HG03558 (cell line): ENCODE results near the gene TSPEAR.
"Not testable (repeated sequence)": the region's sequence is repeated elsewhere in the genome, so short reads cannot be mapped to it uniquely, and the experiment has no call there.

Experiments used
- ATAC-seq: cut with Tn5 transposase; IDR thresholded peaks from one replicate; pipeline ENCODE4 v1.9.1; 2021; ENCODE audit warnings: moderate number of reproducible peaks; ENCODE audit not compliant: unreplicated experiment; ENCODE audit errors: extremely low read depth

Gene TSPEAR

GRCh38 chr21:44484498-44485253, 226.7 kb downstream of the TSPEAR start:
- ATAC-seq: no peak

- no peak for ATAC-seq
Observed at GRCh38 chr21:44483288-44484237, 227.8 kb downstream of the TSPEAR start.

DNA sequence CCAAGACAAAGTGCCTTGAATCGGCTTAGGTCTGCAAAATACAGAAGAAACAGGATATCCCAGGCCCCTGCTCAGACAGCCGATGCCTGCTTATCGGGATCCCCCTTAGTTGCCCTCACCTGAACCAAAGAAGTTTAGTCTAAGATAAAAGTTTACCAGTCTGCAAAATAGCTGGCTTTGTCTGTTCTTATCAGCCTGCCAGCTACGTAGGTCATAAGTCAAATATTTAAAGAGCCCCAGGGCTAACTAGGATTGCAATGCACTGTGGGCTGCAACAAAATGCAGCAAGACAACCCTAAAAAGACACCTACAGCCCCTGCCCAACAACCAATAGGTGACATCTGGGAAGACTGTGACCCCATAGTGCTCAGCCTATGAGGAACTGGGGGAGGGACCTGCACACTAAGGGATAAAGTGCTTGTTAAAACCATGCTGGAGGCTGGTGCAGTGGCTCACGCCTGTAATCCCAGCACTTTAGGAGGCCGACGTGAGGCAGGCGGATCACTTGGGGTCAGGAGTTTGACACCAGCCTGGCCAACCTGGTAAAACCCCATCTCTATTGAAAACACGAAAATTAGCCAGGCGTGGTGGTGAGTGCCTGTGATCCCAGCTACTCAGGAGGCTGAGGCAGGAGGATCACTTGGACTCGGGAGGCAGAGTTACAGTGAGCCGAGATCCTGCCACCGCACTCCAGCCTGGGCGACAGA, 228.6 kb downstream of the TSPEAR start:
- ATAC-seq: no peak

- no peak for ATAC-seq
Observed at GRCh38 chr21:44480200-44481053, 230.9 kb downstream of the TSPEAR start.

GRCh38 chr21:44479556-44480199, 231.7 kb downstream of the TSPEAR start:
- ATAC-seq: not testable (repeated sequence)

DNA sequence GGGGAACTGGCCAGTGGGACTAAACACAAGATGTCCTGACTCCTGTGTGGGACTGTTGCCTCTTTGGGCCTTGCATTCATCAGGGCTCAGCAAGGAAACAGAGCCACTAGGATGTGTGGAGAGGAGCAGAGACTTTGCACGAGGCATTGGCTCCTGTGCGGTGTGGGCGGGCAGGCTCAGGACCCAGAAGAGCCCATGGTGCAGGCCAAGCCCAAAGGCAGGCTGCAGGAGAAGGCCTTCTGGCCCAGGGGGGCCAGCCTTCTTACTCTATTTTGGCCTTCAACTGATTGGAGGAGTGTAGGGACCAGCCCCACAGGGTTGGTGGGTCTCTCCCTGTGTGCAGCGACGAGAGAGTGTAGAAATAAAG, 232.6 kb downstream of the TSPEAR start:
- no peak for ATAC-seq

DNA sequence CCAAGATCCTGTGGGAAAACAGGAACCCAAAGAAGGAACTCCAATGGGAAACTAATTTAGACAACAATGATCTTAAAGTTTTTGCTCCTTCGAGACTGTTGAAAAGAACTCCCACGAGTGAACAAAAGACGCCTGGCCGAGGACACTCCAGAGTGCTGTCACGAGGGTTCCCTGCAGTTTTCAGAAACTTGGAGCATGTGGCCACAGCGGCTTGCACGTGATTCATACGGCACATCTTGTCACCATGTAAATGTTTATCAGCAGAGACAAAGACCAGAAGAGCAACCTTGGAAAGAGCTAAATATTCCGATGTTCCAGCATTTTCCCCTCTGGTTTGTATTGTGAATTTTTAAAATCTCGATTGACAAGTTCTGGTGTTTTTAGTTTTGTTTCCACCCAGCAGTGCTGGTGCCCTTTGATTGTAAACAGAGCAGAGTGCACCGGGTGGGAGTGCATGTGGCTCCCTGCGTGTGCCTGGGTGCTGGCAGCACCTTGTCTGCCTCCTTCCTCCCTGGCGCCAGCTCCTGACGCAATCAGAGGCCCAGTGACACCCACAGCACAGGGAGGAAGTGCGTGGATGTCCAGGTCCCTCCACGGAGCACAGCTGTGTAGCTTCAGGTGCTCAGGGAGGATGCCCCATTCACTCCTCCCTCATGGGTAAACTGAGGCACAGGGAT, 233.1 kb downstream of the TSPEAR start:
- ATAC-seq: no peak

GRCh38 chr21:44477712-44478111, 233.7 kb downstream of the TSPEAR start:
- no peak for ATAC-seq

DNA sequence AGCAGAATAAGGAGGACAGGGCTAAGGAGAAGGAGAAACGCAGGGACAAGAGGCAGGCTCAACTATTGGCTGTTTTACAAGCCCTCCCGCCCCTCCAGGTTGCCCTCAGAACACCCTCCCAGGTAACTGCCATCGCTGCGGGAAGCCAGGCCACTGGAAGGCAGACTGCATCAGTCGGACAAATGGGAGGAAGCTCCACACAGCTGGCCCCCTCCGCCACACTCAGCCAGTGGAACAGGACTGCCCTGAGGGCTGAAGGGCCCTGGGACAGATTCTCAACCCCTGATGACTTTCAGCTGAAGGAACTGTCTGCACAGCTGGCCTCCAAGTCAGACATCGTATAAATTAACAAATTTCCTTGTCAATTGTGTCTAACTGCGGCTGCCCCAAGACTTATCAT, 234.2 kb downstream of the TSPEAR start:
- no peak for ATAC-seq

- ATAC-seq: no peak
Observed at GRCh38 chr21:44475266-44475845, 236.0 kb downstream of the TSPEAR start.

GRCh38 chr21:44473915-44474555, 237.3 kb downstream of the TSPEAR start:
- no peak for ATAC-seq

DNA sequence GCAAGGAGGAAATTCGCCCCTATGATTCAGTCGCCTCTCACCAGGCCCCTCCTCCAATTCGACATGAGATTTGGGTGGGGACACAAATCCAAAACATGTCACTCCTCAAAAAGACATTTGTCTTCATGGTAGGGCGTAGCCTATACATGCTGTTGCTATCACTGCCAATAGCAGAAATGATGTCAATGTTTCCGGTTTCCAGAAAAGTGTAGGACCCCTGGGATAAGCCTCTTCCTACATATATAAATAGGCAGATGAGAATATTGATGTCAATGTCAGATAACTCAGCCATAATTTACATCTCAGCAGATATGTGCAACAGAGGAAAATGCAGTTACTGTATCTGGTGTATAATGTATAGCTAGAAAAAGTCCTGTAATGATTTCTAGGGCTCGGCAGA, 239.4 kb downstream of the TSPEAR start:
- no peak for ATAC-seq

GRCh38 chr21:44471341-44471740, 240.0 kb downstream of the TSPEAR start:
- no peak for ATAC-seq

DNA sequence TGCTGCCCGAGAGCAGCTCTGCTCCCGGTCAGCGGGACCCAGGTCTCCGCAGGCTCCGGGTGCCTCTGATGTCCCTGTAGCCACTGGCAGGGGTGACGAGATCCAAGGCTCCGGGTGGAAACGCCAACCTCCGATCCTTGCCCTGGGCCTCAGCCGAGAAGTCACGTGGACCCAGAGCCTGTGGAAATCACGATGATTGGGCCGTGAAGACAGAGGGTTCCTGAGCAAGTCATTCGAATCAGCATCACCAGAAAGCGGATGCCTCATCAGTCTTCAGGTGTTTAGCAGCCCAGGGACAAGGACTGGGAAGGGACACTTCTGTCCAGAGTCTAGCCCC, 243.5 kb downstream of the TSPEAR start:
- no peak for ATAC-seq

DNA sequence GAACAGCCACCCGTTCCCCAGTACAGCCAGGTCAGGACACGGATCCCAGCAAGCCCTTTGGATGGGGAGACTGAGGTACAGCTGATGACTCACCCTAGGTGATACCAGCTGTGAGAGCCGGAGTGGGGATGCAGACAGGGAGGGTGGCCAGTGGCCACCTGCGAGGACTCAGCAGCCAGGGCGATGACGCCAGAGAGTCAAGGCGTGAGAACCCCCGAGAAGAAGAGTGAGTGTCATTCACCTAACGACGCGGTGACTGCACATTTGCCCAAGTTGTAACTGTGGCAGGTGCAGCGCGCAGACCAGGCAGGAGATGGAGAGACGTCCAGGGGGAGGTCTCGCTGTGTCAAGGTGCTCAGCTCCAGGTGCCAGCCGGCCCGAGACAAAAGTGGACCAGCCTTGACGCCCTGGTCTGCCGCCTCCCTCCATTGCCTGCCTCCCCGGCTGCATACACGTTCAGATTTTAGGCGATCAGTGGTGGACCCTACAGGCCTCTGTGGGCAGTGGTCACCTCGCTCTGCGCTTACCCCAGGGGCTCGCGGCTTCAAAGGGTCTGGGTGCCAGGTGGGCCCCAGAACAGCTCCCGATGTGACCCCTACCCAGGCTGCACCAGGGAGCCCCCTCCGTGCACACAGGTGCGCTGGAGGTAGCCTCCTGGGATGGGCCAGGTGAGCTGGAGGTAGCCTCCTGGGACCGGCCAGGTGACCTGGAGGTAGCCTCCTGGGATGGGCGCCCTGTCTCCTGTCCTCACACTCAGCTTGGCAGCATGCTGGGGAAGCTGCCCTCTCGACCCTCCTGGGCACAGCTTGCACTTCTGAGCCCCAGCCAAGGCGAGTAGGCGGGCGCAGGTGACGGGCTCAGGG, 244.1 kb downstream of the TSPEAR start:
- ATAC-seq: no peak

DNA sequence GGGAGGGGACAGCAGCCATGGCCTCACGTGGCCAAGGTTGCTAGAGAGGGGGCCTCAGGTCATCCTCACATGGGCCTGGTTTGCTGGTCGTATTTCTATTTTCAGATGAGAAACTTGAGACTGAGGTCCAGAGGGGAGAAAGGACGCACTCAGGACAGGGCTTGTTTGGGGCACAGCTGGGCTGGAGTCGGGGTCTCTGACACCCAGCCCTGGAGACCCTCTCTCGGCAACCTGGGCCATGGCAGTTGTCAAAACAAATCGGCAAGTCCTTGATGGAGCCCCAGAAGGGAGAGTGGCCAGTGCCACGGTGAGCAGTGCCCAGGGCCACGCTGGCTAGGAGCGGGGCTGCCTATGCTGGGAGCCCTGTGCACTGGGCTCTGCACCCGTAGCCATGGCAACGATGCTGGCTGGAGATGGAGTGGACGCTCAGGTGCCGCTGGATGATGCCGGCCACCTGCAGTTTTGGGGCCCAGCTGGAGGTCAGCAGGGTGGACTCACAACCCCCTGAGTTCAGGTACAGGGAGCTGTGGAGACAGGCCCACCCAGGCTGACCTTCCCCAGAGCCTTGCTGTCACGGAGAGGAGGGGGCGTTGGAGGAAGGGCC, 244.9 kb downstream of the TSPEAR start:
- ATAC-seq: no peak

DNA sequence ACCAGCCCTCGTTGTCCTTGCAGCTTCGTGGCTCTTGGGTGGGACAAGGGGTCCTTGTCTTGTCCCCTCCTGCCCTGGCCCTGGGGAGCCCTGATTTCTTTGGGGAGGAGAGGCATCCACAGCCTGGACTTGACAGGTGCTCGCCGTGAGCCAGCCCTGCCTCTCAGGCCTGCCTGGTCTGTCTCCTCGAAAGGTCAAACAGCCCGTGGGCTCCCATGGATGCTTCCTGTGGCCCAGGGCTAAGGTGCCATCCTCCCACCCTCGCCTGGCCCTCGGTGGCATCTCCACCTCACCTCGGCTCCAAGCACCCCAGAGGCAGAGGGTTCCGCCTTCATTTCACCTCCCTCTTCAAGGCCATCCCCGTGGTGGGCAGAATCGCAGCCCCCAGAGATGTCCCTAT, 247.0 kb downstream of the TSPEAR start:
- no peak for ATAC-seq
